Neural cell (in vitro differentiated cells): ENCODE measurements around the gene KIFAP3. TPM values are rescaled to one million over a fixed set of nuclear protein-coding genes. Genes with fewer than 3 reads are reported as not detected.

ENCODE experiments used
- H2AFZ ChIP-seq: fragments of 200-600, 300-800 bp; sonication (generic), shearing (Covaris generic); 2 replicates; pipeline ENCODE4 v1.6.0; 2014; ENCODE audit warnings: low read depth, mild to moderate bottlenecking, antibody characterized with exemption, low read length, moderate library complexity
- H3F3A ChIP-seq: fragments of 200-600 bp; shearing (Covaris generic); 2 replicates; pipeline ENCODE4 v1.6.1; 2016; ENCODE audit warnings: mild to moderate bottlenecking, moderate library complexity, mixed read lengths, antibody characterized with exemption, low read length; ENCODE audit not compliant: insufficient read depth, poor library complexity, severe bottlenecking
- H3K27ac ChIP-seq: fragments of 200-600, 300-800 bp; sonication (generic), shearing (Covaris generic); 2 replicates; pipeline ENCODE4 v1.5.1; 2014; ENCODE audit warnings: mild to moderate bottlenecking, low read length, moderate library complexity
- H3K27me3 ChIP-seq: fragments of 300-800, 200-600 bp; sonication (generic), shearing (Covaris generic); 2 replicates; pipeline ENCODE4 v1.6.0; 2014; ENCODE audit warnings: mild to moderate bottlenecking, low read depth, low read length, moderate library complexity; ENCODE audit not compliant: insufficient read depth
- H3K36me3 ChIP-seq: fragments of 300-800, 200-600 bp; sonication (generic), shearing (Covaris generic); 2 replicates; pipeline ENCODE4 v1.5.1; 2014; ENCODE audit warnings: mild to moderate bottlenecking, antibody characterized with exemption, low read length, moderate library complexity; ENCODE audit not compliant: insufficient read depth
- H3K4me2 ChIP-seq: fragments of 300-800, 200-600 bp; sonication (generic), shearing (Covaris generic); 2 replicates; pipeline ENCODE4 v1.6.0; 2014; ENCODE audit warnings: mild to moderate bottlenecking, low read length
- H3K4me3 ChIP-seq: fragments of 300-800, 200-600 bp; sonication (generic), shearing (Covaris generic); 2 replicates; pipeline ENCODE4 v1.5.1; 2014; ENCODE audit warnings: mild to moderate bottlenecking, low read length, moderate library complexity
- H3K79me2 ChIP-seq: fragments of 200-600 bp; shearing (Covaris generic); replicated peaks from 2 replicates; pipeline ENCODE4 v1.6.0; 2014; ENCODE audit warnings: mild to moderate bottlenecking, low read length, moderate library complexity; ENCODE audit not compliant: insufficient read depth
- H3K9ac ChIP-seq: fragments of 300-800, 200-600 bp; sonication (generic), shearing (Covaris generic); 2 replicates; pipeline ENCODE4 v1.6.1; 2016; ENCODE audit warnings: mild to moderate bottlenecking, low read length, mixed read lengths
- H3K9me2 ChIP-seq: fragments of 200-600 bp; shearing (Covaris generic); 2 replicates; pipeline ENCODE4 v1.6.1; 2016; ENCODE audit warnings: mild to moderate bottlenecking, low read length, mixed read lengths; ENCODE audit not compliant: insufficient read depth
- H3K9me3 ChIP-seq: fragments of 200-600, 300-800 bp; sonication (generic), shearing (Covaris generic); 2 replicates; pipeline ENCODE4 v1.6.1; 2016; ENCODE audit warnings: mild to moderate bottlenecking, mixed run types, low read length, moderate library complexity, mixed read lengths
- H4K20me1 ChIP-seq: fragments of 200-600 bp; shearing (Covaris generic); 2 replicates; pipeline ENCODE4 v1.6.1; 2016; ENCODE audit warnings: mild to moderate bottlenecking, mixed run types; ENCODE audit not compliant: insufficient read depth
- EP300 ChIP-seq: fragments of 450-650 bp; conservative IDR thresholded peaks from 2 replicates; pipeline ENCODE4 v1.6.1; 2014; ENCODE audit warnings: antibody characterized with exemption, mild to moderate bottlenecking, moderate library complexity; ENCODE audit not compliant: poor library complexity, severe bottlenecking
- EZH2 ChIP-seq: fragments of 200-600, 300-800 bp; shearing (Covaris generic), sonication (generic); IDR thresholded peaks from 2 replicates; pipeline ENCODE4 v1.6.1; 2014; ENCODE audit warnings: antibody characterized with exemption, low read length, borderline replicate concordance, mild to moderate bottlenecking; ENCODE audit not compliant: insufficient read depth, poor library complexity, severe bottlenecking
- MXI1 ChIP-seq: fragments of 450-650 bp; conservative IDR thresholded peaks from 2 replicates; pipeline ENCODE4 v1.6.1; 2014; ENCODE audit warnings: antibody characterized with exemption, mild to moderate bottlenecking; ENCODE audit not compliant: poor library complexity, severe bottlenecking
- POLR2AphosphoS5 ChIP-seq: IDR thresholded peaks from 2 replicates; pipeline ENCODE4 v1.6.1; 2012
- RAD21 ChIP-seq: fragments of 450-650 bp; conservative IDR thresholded peaks from 2 replicates; pipeline ENCODE4 v1.6.1; 2014; ENCODE audit warnings: antibody characterized with exemption, mild to moderate bottlenecking, moderate library complexity
- SMC3 ChIP-seq: fragments of 450-650 bp; conservative IDR thresholded peaks from 2 replicates; pipeline ENCODE4 v1.6.1; 2014; ENCODE audit warnings: antibody characterized with exemption, mild to moderate bottlenecking, moderate library complexity; ENCODE audit not compliant: poor library complexity
- TAF1 ChIP-seq: IDR thresholded peaks from 2 replicates; pipeline ENCODE4 v1.6.1; 2012; ENCODE audit warnings: low read depth
- polyA plus RNA-seq: library from polyadenylated mRNA; depleted of rRNA; stranded (reverse); fragments of >200 nt; gene quantifications from 2 replicates; pipeline ENCODE4 v1.2.3, GENCODE V29; 2014
- TF ChIP-seq, protein P1 (sequence below): fragments of 450-650 bp; IDR thresholded peaks from 2 replicates; pipeline ENCODE4 v1.5.1; 2014; ENCODE audit warnings: antibody characterized with exemption, mild to moderate bottlenecking, moderate library complexity; ENCODE audit not compliant: poor library complexity, severe bottlenecking
- TF ChIP-seq, protein P2 (sequence below): IDR thresholded peaks from 2 replicates; pipeline ENCODE4 v1.6.1; 2012; ENCODE audit warnings: borderline replicate concordance

KIFAP3 gene
- polyA plus RNA-seq, 1 donor from 2014 or later = 256 TPM

DNA sequence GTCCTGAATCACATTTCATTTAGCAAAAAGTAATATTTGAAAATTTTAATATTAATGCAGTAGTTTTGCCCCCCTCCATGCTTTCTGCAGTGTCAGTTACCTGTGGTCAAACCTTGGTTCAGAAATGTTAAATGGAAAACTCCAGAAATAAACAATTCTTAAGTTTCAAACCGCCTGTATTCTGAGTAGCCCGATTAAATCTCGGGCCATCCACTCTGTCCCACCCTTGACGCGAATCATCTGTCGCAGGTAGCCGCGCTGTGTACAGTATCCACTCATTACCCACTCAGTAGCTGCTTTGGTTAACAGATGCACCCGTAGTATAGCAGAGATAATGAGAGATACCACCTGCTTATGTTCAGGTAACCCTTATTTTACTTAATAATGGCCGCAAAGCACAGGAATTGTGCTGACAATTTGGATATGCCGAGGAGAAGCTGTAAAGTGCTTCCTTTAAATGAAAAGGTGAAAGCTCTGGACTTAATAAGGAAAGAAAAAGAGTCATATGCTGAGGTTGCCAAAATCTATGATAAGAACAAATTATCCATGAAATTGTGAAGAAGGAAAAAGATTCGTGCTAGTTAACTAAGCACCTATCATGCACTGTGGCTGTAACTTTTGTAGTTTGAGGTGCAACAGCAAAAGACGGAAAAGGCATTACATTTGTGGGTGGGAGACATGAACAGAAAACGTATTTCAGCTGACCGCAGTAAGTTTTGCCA, 179.9 kb downstream of the KIFAP3 start:
- Histone ChIP-seq H3K4me2 (peak overlapping the region; percentile 50), H3K9ac (peak overlapping the region; percentile 42), H3F3A (no peaks in the 10 kb centered on the region), H3K9me3 (no peaks in the 10 kb centered on the region), H3K4me3 (peak overlapping the region; percentile 86), H2AFZ (peak overlapping the region; percentile 67), H3K27ac (peak overlapping the region; percentile 86), H4K20me1 (no peaks in the 10 kb centered on the region), H3K36me3 (no peaks in the 10 kb centered on the region), H3K79me2 (peaks cover 7% of the 10 kb centered on the region), H3K27me3 (no peaks in the 10 kb centered on the region), H3K9me2 (no peaks in the 10 kb centered on the region)
- TF ChIP-seq POLR2AphosphoS5 = no peak
- TF ChIP-seq MXI1 = peak; percentile 4

DNA sequence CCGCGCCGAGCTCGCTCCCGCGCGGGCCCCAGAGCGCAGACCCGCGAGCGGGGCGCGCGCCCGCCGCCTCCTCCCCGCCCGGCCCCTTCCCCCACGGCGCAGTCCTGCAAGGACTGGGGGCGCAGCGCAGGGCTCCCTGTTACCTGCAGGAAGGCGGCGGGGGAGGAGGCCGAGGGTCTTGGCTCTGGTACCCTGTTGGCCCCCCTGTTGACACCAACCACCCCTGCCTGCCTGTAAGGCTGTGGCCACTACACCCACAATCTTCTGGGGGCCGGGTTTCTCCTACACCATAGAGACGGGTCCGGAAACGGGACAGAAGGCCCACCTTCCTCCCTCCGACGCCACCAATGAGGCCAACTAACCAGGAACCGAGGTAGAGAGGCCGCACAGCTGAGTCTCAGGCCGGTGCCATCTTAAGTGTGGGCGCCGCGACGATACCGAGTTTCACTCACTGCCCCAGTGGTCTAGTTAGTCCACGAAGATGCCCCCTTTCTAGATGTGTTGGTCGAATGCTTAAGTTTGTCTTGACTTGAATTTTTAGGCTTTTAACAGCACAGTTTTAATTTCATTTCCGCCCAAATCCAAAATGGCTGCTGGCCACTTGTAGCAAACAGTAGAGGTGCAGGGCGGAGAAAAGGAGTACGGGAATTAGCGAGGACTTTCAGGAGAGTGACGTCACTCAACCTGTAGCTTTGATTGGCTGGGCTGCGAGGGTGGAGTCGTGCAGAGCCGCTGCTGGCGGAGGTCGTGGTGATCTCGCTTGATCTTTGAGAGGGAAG, 180.7 kb downstream of the KIFAP3 start, which contains the start of gene SCYL3:
Gene SCYL3 (minus strand): TSS at position 252 of the 779 bp plus-strand sequence. CDS start 5,056 bp downstream, outside the sequence.
- Histone ChIP-seq H3K27ac (peak within 1 kb of the TSS; percentile 86), H3K4me2 (peak within 1 kb of the TSS; percentile 50), H3K79me2 (peaks cover 11% of the 10 kb centered on the region), H3K9ac (peak within 1 kb of the TSS; percentile 92), H3F3A (no peaks in the 10 kb centered on the region), H2AFZ (peak within 1 kb of the TSS; percentile 82), H3K9me2 (no peaks in the 10 kb centered on the region), H3K4me3 (peak within 1 kb of the TSS; percentile 86), H3K36me3 (no peaks in the 10 kb centered on the region), H3K27me3 (no peaks in the 10 kb centered on the region), H3K9me3 (no peaks in the 10 kb centered on the region), H4K20me1 (no peaks in the 10 kb centered on the region)
- peak; percentile 81 for TF ChIP-seq EP300
- peak; percentile 75 for TF ChIP-seq TAF1
- TF ChIP-seq SMC3 = no peak
- peak; percentile 34 for TF ChIP-seq MXI1
- TF ChIP-seq, protein P1, sequence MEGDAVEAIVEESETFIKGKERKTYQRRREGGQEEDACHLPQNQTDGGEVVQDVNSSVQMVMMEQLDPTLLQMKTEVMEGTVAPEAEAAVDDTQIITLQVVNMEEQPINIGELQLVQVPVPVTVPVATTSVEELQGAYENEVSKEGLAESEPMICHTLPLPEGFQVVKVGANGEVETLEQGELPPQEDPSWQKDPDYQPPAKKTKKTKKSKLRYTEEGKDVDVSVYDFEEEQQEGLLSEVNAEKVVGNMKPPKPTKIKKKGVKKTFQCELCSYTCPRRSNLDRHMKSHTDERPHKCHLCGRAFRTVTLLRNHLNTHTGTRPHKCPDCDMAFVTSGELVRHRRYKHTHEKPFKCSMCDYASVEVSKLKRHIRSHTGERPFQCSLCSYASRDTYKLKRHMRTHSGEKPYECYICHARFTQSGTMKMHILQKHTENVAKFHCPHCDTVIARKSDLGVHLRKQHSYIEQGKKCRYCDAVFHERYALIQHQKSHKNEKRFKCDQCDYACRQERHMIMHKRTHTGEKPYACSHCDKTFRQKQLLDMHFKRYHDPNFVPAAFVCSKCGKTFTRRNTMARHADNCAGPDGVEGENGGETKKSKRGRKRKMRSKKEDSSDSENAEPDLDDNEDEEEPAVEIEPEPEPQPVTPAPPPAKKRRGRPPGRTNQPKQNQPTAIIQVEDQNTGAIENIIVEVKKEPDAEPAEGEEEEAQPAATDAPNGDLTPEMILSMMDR = peak; percentile 39
- TF ChIP-seq RAD21 = no peak
- TF ChIP-seq POLR2AphosphoS5 = peak; percentile 88
- TF ChIP-seq, protein P2, sequence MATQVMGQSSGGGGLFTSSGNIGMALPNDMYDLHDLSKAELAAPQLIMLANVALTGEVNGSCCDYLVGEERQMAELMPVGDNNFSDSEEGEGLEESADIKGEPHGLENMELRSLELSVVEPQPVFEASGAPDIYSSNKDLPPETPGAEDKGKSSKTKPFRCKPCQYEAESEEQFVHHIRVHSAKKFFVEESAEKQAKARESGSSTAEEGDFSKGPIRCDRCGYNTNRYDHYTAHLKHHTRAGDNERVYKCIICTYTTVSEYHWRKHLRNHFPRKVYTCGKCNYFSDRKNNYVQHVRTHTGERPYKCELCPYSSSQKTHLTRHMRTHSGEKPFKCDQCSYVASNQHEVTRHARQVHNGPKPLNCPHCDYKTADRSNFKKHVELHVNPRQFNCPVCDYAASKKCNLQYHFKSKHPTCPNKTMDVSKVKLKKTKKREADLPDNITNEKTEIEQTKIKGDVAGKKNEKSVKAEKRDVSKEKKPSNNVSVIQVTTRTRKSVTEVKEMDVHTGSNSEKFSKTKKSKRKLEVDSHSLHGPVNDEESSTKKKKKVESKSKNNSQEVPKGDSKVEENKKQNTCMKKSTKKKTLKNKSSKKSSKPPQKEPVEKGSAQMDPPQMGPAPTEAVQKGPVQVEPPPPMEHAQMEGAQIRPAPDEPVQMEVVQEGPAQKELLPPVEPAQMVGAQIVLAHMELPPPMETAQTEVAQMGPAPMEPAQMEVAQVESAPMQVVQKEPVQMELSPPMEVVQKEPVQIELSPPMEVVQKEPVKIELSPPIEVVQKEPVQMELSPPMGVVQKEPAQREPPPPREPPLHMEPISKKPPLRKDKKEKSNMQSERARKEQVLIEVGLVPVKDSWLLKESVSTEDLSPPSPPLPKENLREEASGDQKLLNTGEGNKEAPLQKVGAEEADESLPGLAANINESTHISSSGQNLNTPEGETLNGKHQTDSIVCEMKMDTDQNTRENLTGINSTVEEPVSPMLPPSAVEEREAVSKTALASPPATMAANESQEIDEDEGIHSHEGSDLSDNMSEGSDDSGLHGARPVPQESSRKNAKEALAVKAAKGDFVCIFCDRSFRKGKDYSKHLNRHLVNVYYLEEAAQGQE = peak; percentile 93
- no peak for TF ChIP-seq EZH2
